Right atrium auricular region (tissue), 2 donors: Measurements from ENCODE around the gene HDAC5. TPM values are rescaled to one million over a fixed set of nuclear protein-coding genes. Genes with fewer than 3 reads are reported as not detected.
"Not testable (repeated sequence)": the region's sequence is repeated elsewhere in the genome, so short reads cannot be mapped to it uniquely, and the experiment has no call there.

ENCODE experiments used
- DNase-seq: peaks from one replicate; pipeline ENCODE4 v3.0.0-alpha.2; 2019; ENCODE audit warnings: low spot score
- H3K27ac ChIP-seq, 2 donors: fragments of 200-600 bp; sonication (generic); 1 replicate in 1 of 2; 2 replicates in 1 of 2; pipeline ENCODE4 v1.5.1; 2016 to 2019
- H3K27me3 ChIP-seq, 2 donors: fragments of 200-600 bp; sonication (generic); one replicate each; pipeline versions ENCODE4 v1.5.1 to v1.6.0; 2017 to 2019
- H3K36me3 ChIP-seq: fragments of 200-600 bp; sonication (generic); one replicate; pipeline ENCODE4 v1.5.1; 2016
- H3K4me1 ChIP-seq, 2 donors: fragments of 200-600 bp; sonication (generic); one replicate each; pipeline versions ENCODE4 v1.5.1 to v1.6.0; 2017 to 2019
- H3K4me3 ChIP-seq, 2 donors: fragments of 200-600 bp; sonication (generic); 1 replicate in 1 of 2; 2 replicates in 1 of 2; pipeline ENCODE4 v1.5.1; 2017 to 2019; ENCODE audit warnings: mild to moderate bottlenecking in 1 of 2, moderate library complexity in 1 of 2
- H3K9me3 ChIP-seq, 2 donors: fragments of 200-600 bp; sonication (generic); one replicate each; pipeline ENCODE4 v1.5.1; 2019
- total RNA-seq, 2 donors: library from RNA; depleted of rRNA; stranded (reverse); fragments of >200 nt; gene quantifications; one replicate each; pipeline ENCODE4 v1.1.0, GENCODE V29; 2016
- TF ChIP-seq, protein P1 (sequence below), 2 donors: fragments of 200-600 bp; sonication (generic); IDR thresholded peaks; one replicate each; pipeline ENCODE4 v1.5.1; 2019; ENCODE audit warnings: antibody characterized with exemption in 2 of 2

Gene HDAC5
- total RNA-seq, 2 donors from 2014 or later = 80.0 to 138 TPM

DNA sequence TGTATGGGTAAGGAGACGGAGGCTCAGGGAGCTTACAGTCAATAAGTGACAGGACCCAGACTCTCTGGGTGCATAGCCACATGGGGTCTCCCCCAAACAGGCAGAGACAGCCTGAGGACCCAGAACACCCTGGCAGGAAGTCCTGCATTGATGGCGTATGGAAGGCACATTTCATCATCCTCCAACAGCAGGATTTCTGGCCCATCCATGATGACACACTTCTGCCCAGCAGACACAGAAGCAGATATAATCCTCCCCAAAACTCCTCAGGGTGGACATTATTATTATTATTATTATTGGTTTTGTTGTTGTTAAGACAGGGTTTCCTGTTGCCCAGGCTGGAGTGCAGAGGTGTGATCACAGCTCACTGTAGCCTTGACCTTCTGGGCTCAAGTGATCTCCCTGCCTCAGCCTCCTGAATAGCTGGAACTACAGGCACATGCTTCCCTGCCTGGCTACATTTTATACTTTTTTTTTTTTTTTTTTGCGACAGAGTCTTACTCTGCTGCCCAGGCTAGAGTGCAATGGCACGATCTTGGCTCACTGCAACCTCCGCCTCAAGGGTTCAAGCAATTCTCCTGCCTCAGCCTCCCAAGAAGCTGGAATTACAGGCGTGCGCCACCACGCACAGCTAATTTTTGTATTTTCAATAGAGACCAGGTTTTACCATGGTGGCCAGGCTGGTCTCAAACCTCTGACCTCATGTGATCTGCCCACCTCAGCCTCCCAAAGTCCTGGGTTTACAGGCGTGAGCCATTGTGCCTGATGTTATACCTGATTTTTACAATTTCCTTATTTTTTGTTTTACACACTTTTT, 11.5 kb upstream of the HDAC5 start:
- H3K36me3 ChIP-seq = no peaks in the 10 kb centered on the region
- peaks cover 0 to 10% of the 10 kb centered on the region in 2 donors for H3K4me1 ChIP-seq
- no peaks in the 10 kb centered on the region for H3K9me3 ChIP-seq
- DNase-seq = no peak
- no peak overlapping the region for H3K27ac ChIP-seq
- H3K27me3 ChIP-seq = no peaks in the 10 kb centered on the region
- no peak overlapping the region for H3K4me3 ChIP-seq
- TF ChIP-seq, protein P1, sequence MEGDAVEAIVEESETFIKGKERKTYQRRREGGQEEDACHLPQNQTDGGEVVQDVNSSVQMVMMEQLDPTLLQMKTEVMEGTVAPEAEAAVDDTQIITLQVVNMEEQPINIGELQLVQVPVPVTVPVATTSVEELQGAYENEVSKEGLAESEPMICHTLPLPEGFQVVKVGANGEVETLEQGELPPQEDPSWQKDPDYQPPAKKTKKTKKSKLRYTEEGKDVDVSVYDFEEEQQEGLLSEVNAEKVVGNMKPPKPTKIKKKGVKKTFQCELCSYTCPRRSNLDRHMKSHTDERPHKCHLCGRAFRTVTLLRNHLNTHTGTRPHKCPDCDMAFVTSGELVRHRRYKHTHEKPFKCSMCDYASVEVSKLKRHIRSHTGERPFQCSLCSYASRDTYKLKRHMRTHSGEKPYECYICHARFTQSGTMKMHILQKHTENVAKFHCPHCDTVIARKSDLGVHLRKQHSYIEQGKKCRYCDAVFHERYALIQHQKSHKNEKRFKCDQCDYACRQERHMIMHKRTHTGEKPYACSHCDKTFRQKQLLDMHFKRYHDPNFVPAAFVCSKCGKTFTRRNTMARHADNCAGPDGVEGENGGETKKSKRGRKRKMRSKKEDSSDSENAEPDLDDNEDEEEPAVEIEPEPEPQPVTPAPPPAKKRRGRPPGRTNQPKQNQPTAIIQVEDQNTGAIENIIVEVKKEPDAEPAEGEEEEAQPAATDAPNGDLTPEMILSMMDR (IDR thresholded peaks at IDR 0.05) = no peak

DNA sequence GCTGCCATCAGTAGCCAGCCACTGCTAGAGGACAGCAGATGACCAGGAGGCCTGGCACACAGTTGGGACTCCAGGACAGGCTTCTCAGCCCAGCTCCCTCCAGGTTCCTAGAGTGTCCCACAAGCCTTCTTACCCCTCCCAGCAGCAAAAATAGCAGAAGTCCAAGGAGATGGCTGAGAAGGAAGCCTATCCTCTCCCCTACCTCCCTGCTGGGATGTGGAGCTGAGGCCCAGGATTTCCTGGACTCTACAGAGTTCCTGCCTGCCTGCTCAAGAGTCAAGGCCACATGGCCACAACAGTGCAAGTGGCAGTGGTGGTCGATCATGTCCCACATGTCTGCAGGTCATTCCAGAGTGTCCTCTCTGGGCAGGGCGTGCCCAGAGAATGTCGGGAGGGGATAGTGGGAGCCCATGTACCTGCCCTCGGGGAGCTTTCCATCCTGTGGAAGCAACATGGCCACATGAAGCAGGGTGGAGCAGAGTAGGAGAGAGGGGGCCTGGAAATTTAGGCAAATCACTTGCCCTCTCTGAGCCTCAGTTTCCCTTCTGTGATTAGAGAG, 10.6 kb upstream of the HDAC5 start:
- no peak for DNase-seq
- H3K36me3 ChIP-seq = no peaks in the 10 kb centered on the region
- no peak overlapping the region for H3K27ac ChIP-seq
- no peaks in the 10 kb centered on the region for H3K27me3 ChIP-seq
- TF ChIP-seq, protein P1 (IDR thresholded peaks at IDR 0.05) = no peak
- H3K9me3 ChIP-seq = no peaks in the 10 kb centered on the region
- H3K4me1 ChIP-seq = peaks cover 0 to 10% of the 10 kb centered on the region in 2 donors
- H3K4me3 ChIP-seq = no peak overlapping the region

DNA sequence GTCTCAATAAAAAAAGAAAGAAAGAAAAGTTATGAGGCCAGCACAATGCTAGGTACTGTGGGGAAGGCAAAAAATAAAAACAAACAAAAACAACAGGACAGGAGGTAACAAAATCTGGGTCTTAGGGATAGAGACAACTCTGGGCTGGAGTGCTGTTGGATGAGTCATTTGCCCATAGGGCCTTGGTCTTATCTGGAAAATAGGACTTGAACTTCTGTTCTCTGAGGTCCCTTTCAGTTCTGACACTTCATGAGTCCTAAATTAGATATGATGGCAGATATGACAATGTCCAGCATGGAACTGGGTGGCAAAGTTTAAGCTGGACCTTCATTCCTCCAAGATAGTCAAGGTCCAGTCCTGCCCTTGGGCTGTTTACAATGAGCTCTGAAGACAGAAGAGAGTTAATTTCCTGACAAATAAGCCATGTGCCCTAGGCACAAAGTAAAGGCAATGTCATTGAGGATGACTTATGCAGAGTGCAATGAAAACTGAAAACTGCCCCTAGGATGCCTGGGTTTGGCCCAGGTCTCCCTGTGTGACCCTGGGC, 8.9 kb upstream of the HDAC5 start:
- TF ChIP-seq, protein P1 (IDR thresholded peaks at IDR 0.05) = no peak

DNA sequence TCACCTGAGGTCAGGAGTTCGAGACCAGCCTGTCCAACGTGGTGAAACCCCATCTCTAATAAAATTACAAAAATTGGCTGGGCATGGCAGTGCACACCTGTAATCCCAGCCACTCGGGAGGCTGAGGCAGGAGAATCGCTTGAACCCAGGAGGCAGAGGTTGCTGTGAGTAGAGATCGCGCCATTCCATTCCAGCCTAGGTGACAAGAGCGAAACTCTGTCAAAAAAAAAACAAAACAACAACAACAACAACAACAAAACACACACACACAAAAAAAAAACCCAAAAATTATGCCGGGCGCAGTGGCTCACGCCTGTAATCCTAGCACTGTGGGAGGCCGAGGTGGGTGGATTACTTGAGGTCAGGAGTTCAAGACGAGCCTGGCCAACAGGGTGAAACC, 7.9 kb upstream of the HDAC5 start:
- not testable (repeated sequence) for H3K27me3 ChIP-seq, H3K36me3 ChIP-seq, H3K4me3 ChIP-seq, H3K4me1 ChIP-seq, DNase-seq, H3K9me3 ChIP-seq, H3K27ac ChIP-seq

More for the DNA sequence above, 8.9 kb upstream of the HDAC5 start:
- DNase-seq = no peak
- Histone ChIP-seq H3K9me3 (no peaks in the 10 kb centered on the region), H3K36me3 (no peaks in the 10 kb centered on the region), H3K27me3 (no peaks in the 10 kb centered on the region), H3K27ac (no peak overlapping the region), H3K4me3 (no peak overlapping the region), H3K4me1 (no peaks in the 10 kb centered on the region)

DNA sequence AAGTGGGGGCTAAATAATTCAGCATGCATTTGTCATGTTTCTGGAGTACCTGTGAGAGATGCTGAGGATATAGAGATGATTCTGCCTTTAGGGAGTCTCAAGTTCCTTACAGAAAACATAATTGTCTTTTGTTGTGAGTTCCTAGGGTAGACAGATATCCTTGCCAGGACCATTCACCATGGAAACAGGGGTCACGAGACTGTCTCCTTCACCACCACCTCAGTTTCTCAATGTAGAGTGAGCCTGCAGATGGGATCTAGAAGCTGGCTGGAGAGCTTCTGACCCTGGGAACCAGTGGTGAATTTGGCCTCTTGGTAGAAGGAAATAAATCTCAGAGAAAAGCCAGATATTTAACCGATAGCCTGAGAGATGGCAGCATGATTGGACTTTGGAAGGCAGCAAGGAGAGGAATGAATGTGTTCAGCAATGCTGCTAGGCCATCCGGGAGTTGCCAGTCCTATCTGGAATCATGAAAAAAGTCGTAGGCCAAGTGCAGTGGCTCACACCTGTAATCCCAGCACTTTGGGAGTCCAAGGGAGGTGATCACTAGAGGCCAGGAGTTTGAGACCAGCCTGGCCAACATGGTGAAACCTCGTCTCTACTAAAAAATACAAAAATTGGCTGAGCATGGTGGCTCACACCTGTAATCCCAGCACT, 7.4 kb upstream of the HDAC5 start:
- TF ChIP-seq, protein P1 (IDR thresholded peaks at IDR 0.05) = no peak
- Histone ChIP-seq H3K9me3 (no peaks in the 10 kb centered on the region), H3K4me3 (no peak overlapping the region), H3K27ac (no peak overlapping the region), H3K36me3 (no peaks in the 10 kb centered on the region), H3K4me1 (no peaks in the 10 kb centered on the region), H3K27me3 (no peaks in the 10 kb centered on the region)
- no peak for DNase-seq

DNA sequence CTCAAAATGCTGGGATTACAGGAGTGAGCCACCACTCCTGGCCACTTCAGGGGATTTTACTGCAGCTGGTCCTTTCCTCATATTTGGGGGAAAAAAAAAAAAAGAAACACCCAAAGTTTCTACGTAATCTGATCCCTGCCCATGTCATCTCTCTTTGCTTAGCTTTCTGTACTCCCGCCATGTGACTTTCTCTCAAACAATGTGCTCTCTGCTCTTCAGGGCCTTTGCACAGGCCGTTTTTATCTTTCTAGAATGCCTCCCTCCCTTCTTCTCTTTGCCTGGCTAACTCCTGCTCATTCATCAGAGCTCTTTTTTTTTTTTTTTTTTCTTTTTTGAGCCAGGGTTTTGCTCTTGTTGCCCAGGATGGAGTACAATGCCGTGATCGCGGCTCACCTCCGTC, 4.9 kb upstream of the HDAC5 start:
- Histone ChIP-seq H3K9me3 (no peaks in the 10 kb centered on the region), H3K36me3 (no peaks in the 10 kb centered on the region)
- TF ChIP-seq, protein P1 (IDR thresholded peaks at IDR 0.05) = no peak

More for the DNA sequence above, 4.9 kb upstream of the HDAC5 start:
- Histone ChIP-seq H3K27me3 (no peaks in the 10 kb centered on the region), H3K4me3 (no peak overlapping the region), H3K27ac (no peak overlapping the region), H3K4me1 (no peaks in the 10 kb centered on the region)
- no peak for DNase-seq
